Activated CD8-positive, alpha-beta T cell treated with anti-CD3 and anti-CD28 coated beads for 36 hours (primary cell): Measurements from ENCODE around the gene PELI3. TPM values are rescaled to one million over a fixed set of nuclear protein-coding genes. Genes with fewer than 3 reads are reported as not detected.
"Not testable (repeated sequence)": the region's sequence is repeated elsewhere in the genome, so short reads cannot be mapped to it uniquely, and the experiment has no call there.

ENCODE experiments used
- ATAC-seq: fragments of 200-7000 bp; cut with Tn5 transposase; one replicate; pipeline ENCODE4 v1.10.0; 2021; ENCODE audit warnings: mild to moderate bottlenecking, moderate library complexity
- CTCF ChIA-PET: fragments of 350-600 bp; sonication (Branson Sonifier 250); formaldehyde crosslinking; loops from one replicate; lab custom pipeline; 2021; ENCODE audit warnings: antibody characterized with exemption; lab: Charles Lee
- POLR2A ChIA-PET: fragments of 350-600 bp; sonication (Branson Sonifier 250); formaldehyde crosslinking; loops from one replicate; lab custom pipeline; 2021; ENCODE audit warnings: antibody characterized with exemption; lab: Charles Lee
- DNase-seq: peaks from one replicate; pipeline ENCODE4 v3.0.0-alpha.2; 2020
- H3K27ac Mint-ChIP-seq: one replicate; pipeline ENCODE4 v1.8.0; 2021; ENCODE audit warnings: mild to moderate bottlenecking, mixed read lengths
- H3K27me3 Mint-ChIP-seq: one replicate; pipeline ENCODE4 v1.8.0; 2021; ENCODE audit warnings: mixed read lengths
- H3K36me3 Mint-ChIP-seq: one replicate; pipeline ENCODE4 v1.8.0; 2021; ENCODE audit warnings: low read depth, mixed read lengths
- H3K4me1 Mint-ChIP-seq: one replicate; pipeline ENCODE4 v1.8.0; 2021; ENCODE audit warnings: low read depth, mixed read lengths
- H3K4me3 Mint-ChIP-seq: one replicate; pipeline ENCODE4 v1.8.0; 2021; ENCODE audit warnings: mild to moderate bottlenecking, moderate library complexity, mixed read lengths
- H3K9me3 Mint-ChIP-seq: one replicate; pipeline ENCODE4 v1.8.0; 2021; ENCODE audit warnings: mixed read lengths
- intact Hi-C: fragments of 100-400 bp; cut with micrococcal nuclease; formaldehyde crosslinking; loops from one replicate; pipeline ENCODE4 v1.10.0; 2022
- total RNA-seq, 2 experiments: library from RNA; stranded (reverse); gene quantifications; one replicate each; pipeline ENCODE4 v1.2.3, GENCODE V29; 2021
- TF ChIP-seq, protein P1 (sequence below): fragments of 200-600 bp; IDR thresholded peaks from one replicate; pipeline ENCODE4 v1.8.0; 2022; ENCODE audit warnings: antibody characterized with exemption, mild to moderate bottlenecking

PELI3 gene
- total RNA-seq, 2 experiments from 2014 or later = 6.7 to 10.5 TPM

DNA sequence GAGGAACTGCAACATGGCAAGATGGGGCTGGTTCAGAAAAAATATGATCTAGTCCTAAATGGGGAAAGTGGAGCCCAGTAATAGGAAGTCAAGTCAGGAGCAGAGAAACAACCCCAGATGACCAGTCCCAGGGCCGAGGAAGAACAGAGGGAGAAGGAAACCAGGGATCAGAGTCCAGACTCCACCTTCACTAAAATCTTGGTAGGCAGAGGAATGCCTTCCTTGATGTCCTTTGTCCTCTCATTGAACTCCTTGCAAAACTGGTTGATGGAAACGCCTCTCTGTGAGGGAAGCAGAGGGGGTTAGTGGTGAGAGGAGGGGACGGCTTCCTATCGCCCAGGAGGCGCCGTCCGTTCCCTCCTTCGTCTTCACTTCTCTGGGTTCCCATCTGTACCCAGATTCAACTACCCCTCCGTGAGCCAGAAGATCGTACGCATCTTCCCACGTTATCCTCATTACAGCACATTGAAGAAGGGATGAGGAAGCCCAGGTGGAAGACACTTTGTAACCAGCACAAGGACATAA is 28.7 kb upstream of the PELI3 start:
- H3K4me3 Mint-ChIP-seq = peak overlapping the region; percentile 96
- H3K4me1 Mint-ChIP-seq = peaks cover 20% of the 10 kb centered on the region
- CTCF ChIA-PET = interaction anchor here (0.8 to 2.8 kb wide), 21 partner anchors 8 to 286 kb away, joined by 3 to 18 read pairs (median 7); partner anchors contain the start of genes DPP3, PELI3, RBM4 and RBM4B
- peak overlapping the region; percentile 98 for H3K27ac Mint-ChIP-seq
- intact Hi-C loops = loop anchor here (5.0 kb wide), 1 partner anchor 34 kb away; no protein-coding TSS in a partner anchor
- POLR2A ChIA-PET = interaction anchor here (0.8 to 1.6 kb wide), 10 partner anchors 15 to 108 kb away, joined by 3 to 6 read pairs (median 3); partner anchors contain the start of genes ACTN3, B4GAT1, DPP3 and ZDHHC24
- TF ChIP-seq, protein P1, sequence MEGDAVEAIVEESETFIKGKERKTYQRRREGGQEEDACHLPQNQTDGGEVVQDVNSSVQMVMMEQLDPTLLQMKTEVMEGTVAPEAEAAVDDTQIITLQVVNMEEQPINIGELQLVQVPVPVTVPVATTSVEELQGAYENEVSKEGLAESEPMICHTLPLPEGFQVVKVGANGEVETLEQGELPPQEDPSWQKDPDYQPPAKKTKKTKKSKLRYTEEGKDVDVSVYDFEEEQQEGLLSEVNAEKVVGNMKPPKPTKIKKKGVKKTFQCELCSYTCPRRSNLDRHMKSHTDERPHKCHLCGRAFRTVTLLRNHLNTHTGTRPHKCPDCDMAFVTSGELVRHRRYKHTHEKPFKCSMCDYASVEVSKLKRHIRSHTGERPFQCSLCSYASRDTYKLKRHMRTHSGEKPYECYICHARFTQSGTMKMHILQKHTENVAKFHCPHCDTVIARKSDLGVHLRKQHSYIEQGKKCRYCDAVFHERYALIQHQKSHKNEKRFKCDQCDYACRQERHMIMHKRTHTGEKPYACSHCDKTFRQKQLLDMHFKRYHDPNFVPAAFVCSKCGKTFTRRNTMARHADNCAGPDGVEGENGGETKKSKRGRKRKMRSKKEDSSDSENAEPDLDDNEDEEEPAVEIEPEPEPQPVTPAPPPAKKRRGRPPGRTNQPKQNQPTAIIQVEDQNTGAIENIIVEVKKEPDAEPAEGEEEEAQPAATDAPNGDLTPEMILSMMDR = no peak
- H3K27me3 Mint-ChIP-seq = peaks cover 1% of the 10 kb centered on the region
- ATAC-seq (no peak), DNase-seq (no peak)
- peaks cover 22% of the 10 kb centered on the region for H3K36me3 Mint-ChIP-seq
- H3K9me3 Mint-ChIP-seq = peaks cover 3% of the 10 kb centered on the region

DNA sequence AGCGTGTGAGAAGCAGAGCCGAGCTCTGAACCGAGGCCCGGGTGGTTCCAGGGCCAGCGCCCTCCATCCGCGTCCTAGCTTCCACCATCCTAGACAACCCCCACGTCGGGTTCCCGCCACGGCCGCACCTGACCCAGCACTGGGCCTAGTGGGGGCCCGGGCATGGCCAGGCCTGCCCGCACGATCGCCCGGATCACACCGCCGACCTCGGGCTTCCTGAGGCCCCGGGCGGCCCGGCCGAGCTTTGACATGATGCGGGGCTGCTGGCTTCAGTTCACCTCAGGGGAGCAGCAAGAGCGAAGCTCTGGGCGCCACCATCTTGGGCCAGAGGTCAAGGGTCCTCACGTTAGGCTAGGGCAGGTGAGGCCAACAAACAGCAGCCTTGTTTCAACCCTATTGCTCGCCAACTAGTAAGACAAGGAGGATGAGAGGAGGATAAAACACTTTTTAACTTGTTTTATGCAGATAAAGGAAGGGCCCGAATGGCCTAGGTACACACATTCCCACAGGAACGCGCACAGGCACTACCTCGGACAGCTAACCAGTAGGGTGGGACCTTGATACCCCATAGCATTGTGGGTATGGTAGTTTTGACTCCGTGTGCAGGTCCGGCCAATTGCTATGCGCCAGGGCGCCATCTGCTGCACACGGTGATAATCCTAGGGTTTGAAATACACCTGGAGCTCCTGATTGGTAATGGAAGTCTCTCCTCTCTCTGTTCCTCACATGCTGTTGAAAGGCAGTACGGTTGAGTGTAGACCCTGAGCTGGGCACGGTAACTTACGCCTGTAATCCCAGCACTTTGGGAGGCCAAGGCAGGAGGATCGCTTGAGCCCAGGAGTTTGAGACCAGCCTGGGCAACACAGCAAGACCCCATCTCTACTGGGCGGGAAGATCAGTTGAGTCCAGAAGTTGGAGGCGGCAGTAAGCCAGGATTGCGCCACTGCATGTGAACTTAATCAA is 27.9 kb upstream of the PELI3 start, which contains the start of gene MRPL11:
Gene MRPL11, minus strand, starts transcription at position 345 of the 963 bp plus-strand sequence. Its CDS starts 94 bp downstream, at position 251.
- H3K4me1 Mint-ChIP-seq = peaks cover 20% of the 10 kb centered on the region
- H3K27ac Mint-ChIP-seq = peak within 1 kb of the TSS; percentile 98
- peak; percentile 99 for ATAC-seq
- CTCF ChIA-PET = interaction anchor here (0.6 to 2.8 kb wide), 33 partner anchors 9 to 285 kb away, joined by 3 to 18 read pairs (median 4); partner anchors contain the start of genes DPP3, PELI3, RBM4 and RBM4B
- POLR2A ChIA-PET = interaction anchor here (0.7 to 1.6 kb wide), 11 partner anchors 14 to 107 kb away, joined by 3 to 6 read pairs (median 3); partner anchors contain the start of genes ACTN3, B4GAT1, DPP3 and ZDHHC24
- peak; percentile 97 for DNase-seq
- H3K36me3 Mint-ChIP-seq = peaks cover 22% of the 10 kb centered on the region
- peak within 1 kb of the TSS; percentile 96 for H3K4me3 Mint-ChIP-seq
- intact Hi-C loops = loop anchor here (5.0 kb wide), 1 partner anchor 34 kb away; no protein-coding TSS in a partner anchor
- peaks cover 1% of the 10 kb centered on the region for H3K27me3 Mint-ChIP-seq
- TF ChIP-seq, protein P1 = peak; percentile 58
- peaks cover 11% of the 10 kb centered on the region for H3K9me3 Mint-ChIP-seq

DNA sequence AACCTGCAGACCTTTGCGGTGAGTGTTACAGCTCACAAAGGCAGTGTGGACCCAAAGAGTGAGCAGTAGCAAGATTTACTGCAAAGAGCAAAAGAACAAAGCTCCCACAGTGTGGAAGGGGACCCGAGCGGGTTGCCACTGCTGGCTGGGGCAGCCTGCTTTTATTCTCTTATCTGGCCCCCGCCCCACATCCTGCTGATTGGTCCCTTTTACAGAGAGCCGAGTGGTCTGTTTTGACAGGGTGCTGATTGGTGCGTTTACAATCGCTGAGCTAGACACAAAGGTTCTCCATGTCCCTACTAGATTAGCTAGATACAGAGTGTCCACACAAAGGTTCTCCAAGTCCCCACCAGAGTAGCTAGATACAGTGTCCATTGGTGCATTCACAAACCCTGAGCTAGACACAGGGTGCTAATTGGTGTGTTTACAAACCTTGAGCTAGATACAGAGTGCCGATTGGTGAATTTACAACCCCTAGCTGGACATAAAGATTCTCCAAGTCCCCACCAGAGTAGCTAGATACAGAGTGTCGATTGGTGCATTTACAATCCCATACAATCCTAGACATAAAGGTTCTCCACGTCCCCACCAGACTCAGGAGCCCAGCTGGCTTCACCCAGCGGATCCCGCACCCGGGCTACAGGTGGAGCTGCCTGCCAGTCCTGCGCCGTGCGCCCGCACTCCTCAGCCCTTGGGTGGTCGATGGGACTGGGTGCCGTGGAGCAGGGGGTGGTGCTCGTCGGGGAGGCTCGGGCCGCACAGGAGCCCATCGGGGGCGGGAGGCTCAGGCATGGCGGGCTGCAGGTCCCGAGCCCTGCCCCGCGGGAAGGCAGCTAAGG is 26.4 kb upstream of the PELI3 start:
- not testable (repeated sequence) for H3K27ac Mint-ChIP-seq, H3K4me3 Mint-ChIP-seq, ATAC-seq, DNase-seq, H3K27me3 Mint-ChIP-seq
- H3K4me1 Mint-ChIP-seq = peaks cover 20% of the 10 kb centered on the region
- intact Hi-C loops = loop anchor here (5.0 kb wide), 1 partner anchor 33 kb away; no protein-coding TSS in a partner anchor
- H3K9me3 Mint-ChIP-seq = peaks cover 12% of the 10 kb centered on the region
- POLR2A ChIA-PET = interaction anchor here (0.7 to 1.2 kb wide), 3 partner anchors 22 to 238 kb away, joined by 3 read pairs; partner anchors contain the start of genes DPP3 and RBM4B
- peaks cover 16% of the 10 kb centered on the region for H3K36me3 Mint-ChIP-seq
- CTCF ChIA-PET = interaction anchor here (0.8 to 2.8 kb wide), 9 partner anchors 11 to 70 kb away, joined by 3 to 18 read pairs (median 4); no protein-coding TSS in a partner anchor

DNA sequence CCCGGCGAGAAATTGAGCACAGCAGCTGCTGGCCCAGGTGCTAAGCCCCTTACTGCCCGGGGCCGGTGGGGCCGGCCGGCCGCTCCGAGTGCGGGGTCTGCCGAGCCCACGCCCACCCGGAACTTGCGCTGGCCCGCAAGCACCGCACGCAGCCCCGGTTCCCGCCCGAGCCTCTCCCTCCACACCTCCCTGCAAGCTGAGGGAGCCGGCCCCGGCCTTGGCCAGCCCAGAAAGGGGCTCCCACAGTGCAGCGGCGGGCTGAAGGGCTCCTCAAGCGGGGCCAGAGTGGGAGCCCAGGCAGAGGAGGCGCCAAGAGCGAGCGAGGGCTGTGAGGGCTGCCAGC is 25.8 kb upstream of the PELI3 start:
- CTCF ChIA-PET = interaction anchor here (1.0 to 2.8 kb wide), 4 partner anchors 14 to 71 kb away, joined by 3 to 12 read pairs (median 4); no protein-coding TSS in a partner anchor
- H3K36me3 Mint-ChIP-seq = peaks cover 11% of the 10 kb centered on the region

DNA sequence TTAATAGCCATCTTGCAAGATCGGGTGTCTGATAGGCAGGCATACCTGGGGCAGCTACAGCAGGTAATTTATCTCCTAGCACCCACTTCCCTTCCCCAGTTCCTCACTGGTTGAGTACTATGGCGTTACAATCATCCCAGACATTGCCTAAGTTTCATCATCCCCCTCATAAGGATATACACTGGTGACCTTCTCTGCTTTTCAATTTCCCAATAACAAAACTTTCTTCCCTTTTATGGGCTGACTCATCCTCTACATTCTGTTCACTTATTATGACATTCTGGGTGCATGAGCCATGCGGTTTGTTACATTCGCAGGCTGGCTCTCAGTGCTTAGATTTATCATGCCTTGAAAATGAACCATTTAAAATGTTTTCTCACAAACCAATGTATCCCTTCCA is 23.1 kb upstream of the PELI3 start:
- Mint-ChIP-seq H3K27ac (no peak overlapping the region), H3K27me3 (peaks cover 3% of the 10 kb centered on the region), H3K4me3 (no peak overlapping the region), H3K4me1 (peaks cover 3% of the 10 kb centered on the region), H3K9me3 (peaks cover 12% of the 10 kb centered on the region), H3K36me3 (no peaks in the 10 kb centered on the region)
- ChIA-PET CTCF (interaction anchor here (2.0 kb wide), 1 partner anchor 55 kb away, joined by 6 read pairs; no protein-coding TSS in a partner anchor), POLR2A (no interaction called here)
- ATAC-seq = no peak
- intact Hi-C loops = loop anchor here (5.0 kb wide), 1 partner anchor 36 kb away; no protein-coding TSS in a partner anchor
- TF ChIP-seq, protein P1 = no peak
- DNase-seq = no peak

More for the DNA sequence above, 25.8 kb upstream of the PELI3 start:
- POLR2A ChIA-PET = interaction anchor here (1.0 kb wide), 1 partner anchor 39 kb away, joined by 3 read pairs; the partner anchor contains the start of gene DPP3
- intact Hi-C loops = loop anchor here (5.0 kb wide), 1 partner anchor 34 kb away; no protein-coding TSS in a partner anchor
- not testable (repeated sequence) for H3K27me3 Mint-ChIP-seq, H3K27ac Mint-ChIP-seq, H3K4me3 Mint-ChIP-seq, DNase-seq, ATAC-seq
- Mint-ChIP-seq H3K9me3 (peaks cover 12% of the 10 kb centered on the region), H3K4me1 (peaks cover 20% of the 10 kb centered on the region)
